Parathyroid adenoma (tissue), 2 donors: ENCODE measurements around the gene CRLF1.

Source experiments
- H2AFZ ChIP-seq: fragments of 300-600 bp; sonication (generic); one replicate; pipeline ENCODE4 v1.7.0; 2017; ENCODE audit warnings: antibody characterized with exemption, mild to moderate bottlenecking
- H3K27ac ChIP-seq: fragments of 300-600 bp; sonication (generic); one replicate; pipeline ENCODE4 v1.7.0; 2017
- H3K27me3 ChIP-seq: fragments of 300-600 bp; sonication (generic); one replicate; pipeline ENCODE4 v1.7.0; 2017; ENCODE audit warnings: low read length; ENCODE audit not compliant: control insufficient read depth, insufficient read depth
- H3K36me3 ChIP-seq: fragments of 300-600 bp; sonication (generic); one replicate; pipeline ENCODE4 v1.7.0; 2017; ENCODE audit warnings: low read length; ENCODE audit not compliant: control insufficient read depth, insufficient read depth
- H3K4me1 ChIP-seq: fragments of 300-600 bp; sonication (generic); one replicate; pipeline ENCODE4 v1.7.0; 2017; ENCODE audit warnings: control low read depth
- H3K4me2 ChIP-seq: fragments of 300-600 bp; sonication (generic); one replicate; pipeline ENCODE4 v1.7.0; 2017; ENCODE audit warnings: low read length
- H3K4me3 ChIP-seq: fragments of 300-600 bp; sonication (generic); one replicate; pipeline ENCODE4 v1.7.0; 2017; ENCODE audit warnings: low read depth, low read length
- H3K79me2 ChIP-seq: fragments of 300-600 bp; sonication (generic); one replicate; pipeline ENCODE4 v1.7.0; 2017; ENCODE audit warnings: control low read depth
- H3K9ac ChIP-seq: fragments of 300-600 bp; sonication (generic); one replicate; pipeline ENCODE4 v1.7.0; 2017; ENCODE audit warnings: mild to moderate bottlenecking
- H3K9me3 ChIP-seq: fragments of 300-600 bp; sonication (generic); one replicate; pipeline ENCODE4 v1.7.0; 2017; ENCODE audit warnings: low read length; ENCODE audit not compliant: control insufficient read depth
- CTCF ChIP-seq: fragments of 300-600 bp; sonication (generic); IDR thresholded peaks from one replicate; pipeline ENCODE4 v1.7.0; 2017; ENCODE audit warnings: antibody characterized with exemption, mild to moderate bottlenecking
- donor health status: primary hyperparathyroidism.

CRLF1 gene

DNA sequence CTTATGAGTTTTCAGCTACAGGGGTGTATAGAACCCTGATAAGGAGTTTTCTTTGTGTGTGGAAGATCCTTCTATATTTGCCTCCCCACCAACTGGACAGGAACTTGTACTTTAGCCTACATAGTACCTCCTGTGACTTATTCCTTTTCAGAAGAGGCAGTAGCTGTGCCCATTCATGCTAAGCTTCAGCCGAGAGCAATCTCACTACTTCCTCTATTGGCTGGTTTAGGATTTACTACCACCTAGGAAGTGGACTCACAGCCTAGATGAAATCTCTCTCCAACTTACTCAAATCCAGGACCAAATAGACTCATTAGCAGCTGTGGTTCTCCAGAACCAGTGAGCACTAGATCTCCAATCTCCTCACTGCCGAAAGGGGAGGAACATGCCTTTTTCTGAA, 20.3 kb downstream of the CRLF1 start:
- no peak overlapping the region for H3K9ac ChIP-seq
- no peaks in the 10 kb centered on the region for H3K4me1 ChIP-seq
- no peaks in the 10 kb centered on the region for H3K27me3 ChIP-seq
- no peaks in the 10 kb centered on the region for H3K9me3 ChIP-seq
- no peak overlapping the region for H2AFZ ChIP-seq
- no peak overlapping the region for H3K4me3 ChIP-seq
- H3K36me3 ChIP-seq, result no peaks in the 10 kb centered on the region
- H3K79me2 ChIP-seq, result no peaks in the 10 kb centered on the region
- no peak overlapping the region for H3K4me2 ChIP-seq
- H3K27ac ChIP-seq, result no peak overlapping the region
- TF ChIP-seq CTCF, result no peak

GRCh38 chr19:18580311-18580710, 26.3 kb downstream of the CRLF1 start:
- Histone ChIP-seq H2AFZ (no peak overlapping the region), H3K27ac (no peak overlapping the region), H3K79me2 (no peaks in the 10 kb centered on the region), H3K36me3 (no peaks in the 10 kb centered on the region), H3K27me3 (no peaks in the 10 kb centered on the region), H3K4me1 (no peaks in the 10 kb centered on the region), H3K4me3 (no peak overlapping the region), H3K4me2 (no peak overlapping the region), H3K9me3 (no peaks in the 10 kb centered on the region), H3K9ac (no peak overlapping the region)
- TF ChIP-seq CTCF, result no peak

DNA sequence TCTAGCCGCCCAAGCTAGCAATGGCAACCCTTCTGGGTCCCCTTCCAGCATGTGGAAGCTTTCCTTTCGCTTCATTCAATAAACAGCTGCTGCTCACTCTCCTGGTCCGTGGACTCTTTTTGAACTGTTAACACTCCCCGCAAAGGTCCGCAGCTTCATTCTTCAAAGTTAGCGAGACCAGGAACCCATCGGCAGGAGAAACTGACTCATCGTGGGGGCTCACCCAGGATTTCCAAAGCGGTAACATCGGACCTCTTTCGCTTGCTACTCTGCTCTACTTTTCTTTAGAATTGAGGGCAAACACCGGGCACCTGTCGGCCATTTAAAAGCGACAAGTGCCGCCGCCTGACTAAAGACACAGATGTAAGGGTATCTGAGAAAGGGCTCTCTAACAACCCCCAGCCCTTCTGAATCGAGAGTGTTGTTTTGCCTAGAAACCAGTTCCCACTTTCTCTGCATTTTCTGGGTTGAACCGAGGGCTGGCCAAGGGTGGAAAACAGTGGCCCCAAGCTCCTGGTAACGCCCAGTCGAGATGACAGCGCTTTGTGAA, 29.2 kb downstream of the CRLF1 start:
- Histone ChIP-seq H2AFZ (no peak overlapping the region), H3K4me3 (no peak overlapping the region), H3K9me3 (no peaks in the 10 kb centered on the region), H3K36me3 (no peaks in the 10 kb centered on the region), H3K4me2 (no peak overlapping the region), H3K27me3 (no peaks in the 10 kb centered on the region), H3K79me2 (peaks cover 11% of the 10 kb centered on the region), H3K4me1 (peaks cover 12% of the 10 kb centered on the region), H3K9ac (no peak overlapping the region), H3K27ac (no peak overlapping the region)
- TF ChIP-seq CTCF, result no peak

DNA sequence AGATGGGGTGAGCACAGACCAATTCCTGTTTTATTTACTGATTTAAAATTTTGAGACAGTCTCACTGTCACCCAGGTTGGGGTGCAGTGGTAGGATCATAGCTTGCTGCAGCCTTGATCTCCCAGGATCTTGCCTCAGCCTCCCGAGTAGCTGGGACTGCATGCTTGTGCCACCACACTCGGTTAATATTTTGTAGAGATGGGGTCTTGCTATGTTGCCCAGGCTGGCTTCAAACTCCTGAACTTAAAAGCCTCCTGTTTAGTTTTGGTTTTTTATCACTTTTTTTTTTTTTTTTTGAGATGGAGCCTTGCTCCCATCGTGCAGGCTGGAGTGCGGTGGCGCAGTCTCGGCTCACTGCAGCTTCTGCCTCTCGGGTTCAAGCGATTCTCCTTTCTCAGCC, 30.2 kb downstream of the CRLF1 start:
- H3K27me3 ChIP-seq, result no peaks in the 10 kb centered on the region
- H2AFZ ChIP-seq, result no peak overlapping the region
- no peak for TF ChIP-seq CTCF
- peaks cover 16% of the 10 kb centered on the region for H3K79me2 ChIP-seq
- no peak overlapping the region for H3K4me2 ChIP-seq
- H3K9me3 ChIP-seq, result no peaks in the 10 kb centered on the region
- no peak overlapping the region for H3K4me3 ChIP-seq
- no peaks in the 10 kb centered on the region for H3K36me3 ChIP-seq
- H3K9ac ChIP-seq, result no peak overlapping the region
- H3K4me1 ChIP-seq, result peaks cover 14% of the 10 kb centered on the region
- no peak overlapping the region for H3K27ac ChIP-seq

DNA sequence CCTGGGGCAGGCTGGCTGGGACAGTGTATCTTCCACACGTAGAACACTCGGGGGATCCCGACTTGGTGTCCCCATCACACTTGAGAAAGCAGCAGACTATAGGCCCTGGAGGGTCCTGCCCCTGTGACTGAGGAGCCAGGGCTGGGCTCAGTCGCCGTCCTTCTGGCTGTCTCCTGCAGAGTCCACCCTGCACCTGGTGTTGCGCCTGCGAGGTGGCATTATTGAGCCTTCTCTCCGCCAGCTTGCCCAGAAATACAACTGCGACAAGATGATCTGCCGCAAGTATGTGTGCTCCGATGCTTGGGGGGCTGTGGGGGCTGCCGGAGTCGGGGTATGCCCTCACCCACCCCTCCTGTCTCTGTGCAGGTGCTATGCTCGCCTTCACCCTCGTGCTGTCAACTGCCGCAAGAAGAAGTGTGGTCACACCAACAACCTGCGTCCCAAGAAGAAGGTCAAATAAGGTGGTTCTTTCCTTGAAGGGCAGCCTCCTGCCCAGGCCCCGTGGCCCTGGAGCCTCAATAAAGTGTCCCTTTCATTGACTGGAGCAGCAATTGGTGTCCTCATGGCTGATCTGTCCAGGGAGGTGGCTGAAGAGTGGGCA, 31.8 kb downstream of the CRLF1 start:
- Histone ChIP-seq H3K79me2 (peaks cover 16% of the 10 kb centered on the region), H3K9ac (no peak overlapping the region), H3K27ac (no peak overlapping the region), H2AFZ (no peak overlapping the region), H3K36me3 (no peaks in the 10 kb centered on the region), H3K4me3 (no peak overlapping the region), H3K4me2 (no peak overlapping the region), H3K4me1 (peaks cover 20% of the 10 kb centered on the region), H3K9me3 (no peaks in the 10 kb centered on the region), H3K27me3 (no peaks in the 10 kb centered on the region)
- TF ChIP-seq CTCF, result no peak
